ENCODE results near the gene IL23A. TPM values are rescaled to one million over a fixed set of nuclear protein-coding genes. Genes with fewer than 3 reads are reported as not detected.
"Not testable (repeated sequence)": the region's sequence is repeated elsewhere in the genome, so short reads cannot be mapped to it uniquely, and the experiment has no call there.

The IL23A gene
- total RNA-seq, 4 donors from 2014 or later, result not detected

- H3K27ac ChIP-seq, result no peak overlapping the region
- no peaks in the 10 kb centered on the region for H3K4me1 ChIP-seq
- no peak overlapping the region for H3K4me3 ChIP-seq
- H3K27me3 ChIP-seq, result no peaks in the 10 kb centered on the region
- peaks cover 0 to 98% of the 10 kb centered on the region in 2 donors for H3K36me3 ChIP-seq
- no peak for TF ChIP-seq POLR2A (IDR thresholded peaks at IDR 0.05)
- TF ChIP-seq POLR2AphosphoS5 (IDR thresholded peaks at IDR 0.05), result no peak
- no peak for TF ChIP-seq EP300 (IDR thresholded peaks at IDR 0.05)
- no peak for TF ChIP-seq CTCF (IDR thresholded peaks at IDR 0.05)
- H3K9me3 ChIP-seq, result no peaks in the 10 kb centered on the region
- ATAC-seq, result no peak
- 60% methylated on average over 4 of the region's 7 CpGs; no CpG with 5 or more reads in 1 of the 2 donors for WGBS, 2 donors (ENCODE audit: low coverage in 1 of 2)
These were observed 8.0 kb downstream of the IL23A start for GRCh38 chr12:56346675-56347074.

GRCh38 chr12:56347255-56347654 is 8.6 kb downstream of the IL23A start:
- WGBS, 2 donors (ENCODE audit: low coverage in 1 of 2), result 97 to 100% methylated on average over 1 to 4 of the region's 9 CpGs
- H3K4me3 ChIP-seq, ATAC-seq, H3K27me3 ChIP-seq, H3K27ac ChIP-seq, H3K4me1 ChIP-seq, H3K9me3 ChIP-seq: not testable (repeated sequence)
- H3K36me3 ChIP-seq, result peaks cover 0 to 100% of the 10 kb centered on the region in 2 donors

GRCh38 chr12:56348776-56349175 is 10.1 kb downstream of the IL23A start:
- H3K9me3 ChIP-seq, result no peaks in the 10 kb centered on the region
- H3K36me3 ChIP-seq, result peaks cover 0 to 100% of the 10 kb centered on the region in 2 donors
- no peak overlapping the region for H3K27ac ChIP-seq
- 69 to 80% methylated on average over 1 to 2 of the region's 5 CpGs for WGBS, 2 donors (ENCODE audit: low coverage in 1 of 2)
- no peaks in the 10 kb centered on the region for H3K4me1 ChIP-seq
- H3K27me3 ChIP-seq, result no peaks in the 10 kb centered on the region
- ATAC-seq, result no peak
- no peak for TF ChIP-seq CTCF (IDR thresholded peaks at IDR 0.05)
- TF ChIP-seq EP300 (IDR thresholded peaks at IDR 0.05), result no peak
- TF ChIP-seq POLR2A (IDR thresholded peaks at IDR 0.05), result no peak
- no peak for TF ChIP-seq POLR2AphosphoS5 (IDR thresholded peaks at IDR 0.05)
- H3K4me3 ChIP-seq, result no peak overlapping the region

- no peaks in the 10 kb centered on the region for H3K9me3 ChIP-seq
- H3K36me3 ChIP-seq, result peaks cover 0 to 100% of the 10 kb centered on the region in 2 donors
- ATAC-seq, result no peak
- H3K27ac ChIP-seq, result no peak overlapping the region
- WGBS, 2 donors (ENCODE audit: low coverage in 1 of 2), result 86 to 88% methylated on average over 1 of the region's 2 CpGs
- H3K4me3 ChIP-seq, result no peak overlapping the region
- H3K27me3 ChIP-seq, result no peaks in the 10 kb centered on the region
- H3K4me1 ChIP-seq, result no peaks in the 10 kb centered on the region
- TF ChIP-seq POLR2A (IDR thresholded peaks at IDR 0.05), result no peak
- no peak for TF ChIP-seq EP300 (IDR thresholded peaks at IDR 0.05)
- TF ChIP-seq CTCF (IDR thresholded peaks at IDR 0.05), result no peak
- no peak for TF ChIP-seq POLR2AphosphoS5 (IDR thresholded peaks at IDR 0.05)
These were observed 12.0 kb downstream of the IL23A start for GRCh38 chr12:56350662-56351061.

- TF ChIP-seq POLR2A (IDR thresholded peaks at IDR 0.05) (no peak), POLR2AphosphoS5 (IDR thresholded peaks at IDR 0.05) (no peak), CTCF (IDR thresholded peaks at IDR 0.05) (no peak), EP300 (IDR thresholded peaks at IDR 0.05) (no peak)
- H3K27me3 ChIP-seq, result no peaks in the 10 kb centered on the region
- no peaks in the 10 kb centered on the region for H3K4me1 ChIP-seq
- H3K27ac ChIP-seq, result no peak overlapping the region
- H3K4me3 ChIP-seq, result no peak overlapping the region
- WGBS, 2 donors (ENCODE audit: low coverage in 1 of 2), result no CpG with 5 or more reads among the region's 2 CpGs
- peaks cover 0 to 100% of the 10 kb centered on the region in 2 donors for H3K36me3 ChIP-seq
- ATAC-seq, result no peak
- H3K9me3 ChIP-seq, result no peaks in the 10 kb centered on the region
These were observed 12.6 kb downstream of the IL23A start for GRCh38 chr12:56351325-56351724.

Data from gastroesophageal sphincter (tissue), 4 donors.